ENCODE measurements around the gene NXPE3. TPM values are rescaled to one million over a fixed set of nuclear protein-coding genes. Genes with fewer than 3 reads are reported as not detected.

Gene NXPE3
- total RNA-seq, 1 donor from 2014 or later, result 47.9 TPM

DNA sequence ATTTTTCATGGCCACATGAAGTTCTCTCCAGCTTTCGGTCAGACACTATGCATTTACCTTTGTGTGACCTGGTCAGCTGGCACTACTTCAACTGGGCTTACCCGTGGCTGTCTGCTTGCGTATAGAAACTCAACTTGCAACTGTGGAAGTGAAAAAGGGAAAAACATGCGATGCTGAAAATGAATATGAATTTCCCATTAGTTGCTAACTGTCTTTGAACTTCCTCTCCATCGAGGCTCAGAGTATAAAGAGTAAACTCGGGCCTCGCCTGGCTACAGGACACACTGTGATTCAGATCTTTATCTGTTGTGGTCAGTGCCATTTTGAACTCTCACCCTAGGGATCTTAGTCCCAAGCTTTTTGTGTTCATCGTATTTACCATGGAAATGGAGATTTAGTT is 97.1 kb downstream of the NXPE3 start:
- H3K4me3 ChIP-seq, result no peak overlapping the region
- DNase-seq, result no peak
- H3K36me3 ChIP-seq, result no peaks in the 10 kb centered on the region
- H3K4me1 ChIP-seq, result no peaks in the 10 kb centered on the region
- no peak overlapping the region for H3K27ac ChIP-seq (replicated peaks)
- intact Hi-C loops (cut with micrococcal nuclease), result no loop called here
- no peaks in the 10 kb centered on the region for H3K27me3 ChIP-seq (ENCODE audit: low read depth)
- no peaks in the 10 kb centered on the region for H3K9me3 ChIP-seq (replicated peaks)
- TF ChIP-seq, protein P1, sequence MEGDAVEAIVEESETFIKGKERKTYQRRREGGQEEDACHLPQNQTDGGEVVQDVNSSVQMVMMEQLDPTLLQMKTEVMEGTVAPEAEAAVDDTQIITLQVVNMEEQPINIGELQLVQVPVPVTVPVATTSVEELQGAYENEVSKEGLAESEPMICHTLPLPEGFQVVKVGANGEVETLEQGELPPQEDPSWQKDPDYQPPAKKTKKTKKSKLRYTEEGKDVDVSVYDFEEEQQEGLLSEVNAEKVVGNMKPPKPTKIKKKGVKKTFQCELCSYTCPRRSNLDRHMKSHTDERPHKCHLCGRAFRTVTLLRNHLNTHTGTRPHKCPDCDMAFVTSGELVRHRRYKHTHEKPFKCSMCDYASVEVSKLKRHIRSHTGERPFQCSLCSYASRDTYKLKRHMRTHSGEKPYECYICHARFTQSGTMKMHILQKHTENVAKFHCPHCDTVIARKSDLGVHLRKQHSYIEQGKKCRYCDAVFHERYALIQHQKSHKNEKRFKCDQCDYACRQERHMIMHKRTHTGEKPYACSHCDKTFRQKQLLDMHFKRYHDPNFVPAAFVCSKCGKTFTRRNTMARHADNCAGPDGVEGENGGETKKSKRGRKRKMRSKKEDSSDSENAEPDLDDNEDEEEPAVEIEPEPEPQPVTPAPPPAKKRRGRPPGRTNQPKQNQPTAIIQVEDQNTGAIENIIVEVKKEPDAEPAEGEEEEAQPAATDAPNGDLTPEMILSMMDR (IDR thresholded peaks at IDR 0.05; ENCODE audit: borderline replicate concordance), result no peak

Other genes with a start within 250 kb of the NXPE3 start
- 30.3 TPM for gene TRMT10C, start 217.3 kb upstream of the NXPE3 start, total RNA-seq
- gene PCNP, start 205.0 kb upstream of the NXPE3 start, total RNA-seq, result 121 TPM
- gene ZBTB11, start 102.1 kb upstream of the NXPE3 start, total RNA-seq, result 10.3 TPM
- gene RPL24, start 92.5 kb upstream of the NXPE3 start, total RNA-seq, result 770 TPM
- 5.9 TPM for gene CEP97, start 54.6 kb upstream of the NXPE3 start, total RNA-seq
- 15.0 TPM for gene NFKBIZ, start 70.3 kb downstream of the NXPE3 start, total RNA-seq

Data from left ventricle myocardium inferior (tissue), 1 donor.